SKM-1 treated with dmso at 0.1 percent for 144 hours (cell line): ENCODE measurements around the gene PPP2R1B.

Experiments used
- DNase-seq: peaks from one replicate; lab custom pipeline; 2025; ENCODE audit not compliant: unreplicated experiment; lab: John Stamatoyannopoulos, UW

Gene PPP2R1B

GRCh38 chr11:111696556-111696955 lies 69.6 kb downstream of the PPP2R1B start:
- no peak for DNase-seq

- no peak for DNase-seq
Measured at GRCh38 chr11:111694851-111695250, 71.3 kb downstream of the PPP2R1B start.

GRCh38 chr11:111693224-111693937 lies 72.8 kb downstream of the PPP2R1B start:
- DNase-seq: no peak

GRCh38 chr11:111691741-111692140 lies 74.4 kb downstream of the PPP2R1B start:
- no peak for DNase-seq

GRCh38 chr11:111691176-111691575 lies 75.0 kb downstream of the PPP2R1B start:
- no peak for DNase-seq

- DNase-seq: no peak
Measured at GRCh38 chr11:111688013-111688412, 78.2 kb downstream of the PPP2R1B start.

- no peak for DNase-seq
Measured at GRCh38 chr11:111684251-111684650, 81.9 kb downstream of the PPP2R1B start.

GRCh38 chr11:111683806-111684205 lies 82.4 kb downstream of the PPP2R1B start:
- DNase-seq: no peak

- DNase-seq: no peak
Measured at GRCh38 chr11:111680486-111681175, 85.6 kb downstream of the PPP2R1B start.
